Measurements from ENCODE around the gene PHLDA3.
A peak's percentile ranks its signal among the peaks of the same experiment; 100 is the strongest.
"Not testable (repeated sequence)": the region's sequence is repeated elsewhere in the genome, so short reads cannot be mapped to it uniquely, and the experiment has no call there.

Gene PHLDA3

GRCh38 chr1:201503397-201504176 is 34.6 kb upstream of the PHLDA3 start:
- DNase-seq, result peak; percentile 85

GRCh38 chr1:201502511-201502857 is 33.5 kb upstream of the PHLDA3 start:
- DNase-seq, result no peak

- DNase-seq, result peak; percentile 94
Measured at GRCh38 chr1:201501812-201502510, 33.0 kb upstream of the PHLDA3 start.

- DNase-seq, result no peak
Measured at GRCh38 chr1:201501144-201501543, 32.2 kb upstream of the PHLDA3 start.

- no peak for DNase-seq
Measured at GRCh38 chr1:201500670-201501120, 31.7 kb upstream of the PHLDA3 start.

GRCh38 chr1:201499795-201500669 is 31.0 kb upstream of the PHLDA3 start:
- no peak for DNase-seq

- no peak for DNase-seq
Measured at GRCh38 chr1:201499191-201499590, 30.2 kb upstream of the PHLDA3 start.

GRCh38 chr1:201498621-201499020 is 29.6 kb upstream of the PHLDA3 start:
- no peak for DNase-seq

- DNase-seq, result no peak
Measured at GRCh38 chr1:201497935-201498509, 29.0 kb upstream of the PHLDA3 start.

GRCh38 chr1:201496296-201496690 is 27.3 kb upstream of the PHLDA3 start:
- DNase-seq, result no peak

- DNase-seq, result no peak
Measured at GRCh38 chr1:201495551-201496295, 26.7 kb upstream of the PHLDA3 start.

GRCh38 chr1:201493757-201494617 is 25.0 kb upstream of the PHLDA3 start:
- DNase-seq, result no peak

GRCh38 chr1:201493026-201493656 is 24.2 kb upstream of the PHLDA3 start:
- DNase-seq, result not testable (repeated sequence)

GRCh38 chr1:201491896-201492511 is 23.0 kb upstream of the PHLDA3 start:
- DNase-seq, result no peak

GRCh38 chr1:201490708-201491131 is 21.7 kb upstream of the PHLDA3 start:
- no peak for DNase-seq

GRCh38 chr1:201489643-201490261 is 20.8 kb upstream of the PHLDA3 start:
- DNase-seq, result no peak

- no peak for DNase-seq
Measured at GRCh38 chr1:201488830-201489589, 20.0 kb upstream of the PHLDA3 start.

GRCh38 chr1:201487742-201488141 is 18.8 kb upstream of the PHLDA3 start:
- DNase-seq, result no peak

- peak; percentile 21 for DNase-seq
Measured at GRCh38 chr1:201486187-201486586, 17.2 kb upstream of the PHLDA3 start.

Measured in DMS53 (cell line).